ENCODE measurements around the gene PRKCA. TPM values are rescaled to one million over a fixed set of nuclear protein-coding genes. Genes with fewer than 3 reads are reported as not detected.

The PRKCA gene
- total RNA-seq, 6 experiments from 2014 or later, result 81.2 to 106 (median 92.9) TPM

DNA sequence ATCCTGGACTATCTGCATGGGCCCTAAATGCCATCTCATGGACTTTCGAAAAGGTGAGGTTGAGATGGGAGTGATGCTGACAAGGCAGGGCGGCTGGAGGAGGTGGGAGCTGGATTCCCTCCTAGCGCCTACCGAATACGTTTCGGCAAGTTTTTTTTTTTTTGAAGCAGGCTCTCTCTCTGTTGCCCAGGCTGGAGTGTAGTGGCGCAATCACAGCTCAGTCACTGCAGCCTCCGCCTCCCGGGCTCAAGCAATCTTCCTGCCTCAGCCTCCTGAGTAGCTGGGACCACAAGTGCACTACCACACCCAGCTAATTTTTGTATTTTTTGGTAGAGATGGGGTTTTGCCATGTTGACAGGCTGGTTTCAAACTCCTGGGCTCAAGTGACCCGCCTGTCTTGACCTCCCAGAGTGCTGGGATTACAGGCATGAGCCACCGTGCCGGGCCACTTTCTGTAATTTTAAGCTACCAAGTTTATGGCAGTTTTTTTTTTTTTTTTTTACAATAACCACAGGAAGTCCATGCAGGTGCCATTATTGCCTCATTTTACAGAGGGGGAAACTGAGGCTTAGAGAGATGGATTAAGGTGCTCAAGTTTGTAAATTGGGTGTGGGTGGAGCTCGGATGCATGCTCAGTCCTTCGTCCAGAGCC lies 246.4 kb downstream of the PRKCA start:
- TF ChIP-seq, protein P1, sequence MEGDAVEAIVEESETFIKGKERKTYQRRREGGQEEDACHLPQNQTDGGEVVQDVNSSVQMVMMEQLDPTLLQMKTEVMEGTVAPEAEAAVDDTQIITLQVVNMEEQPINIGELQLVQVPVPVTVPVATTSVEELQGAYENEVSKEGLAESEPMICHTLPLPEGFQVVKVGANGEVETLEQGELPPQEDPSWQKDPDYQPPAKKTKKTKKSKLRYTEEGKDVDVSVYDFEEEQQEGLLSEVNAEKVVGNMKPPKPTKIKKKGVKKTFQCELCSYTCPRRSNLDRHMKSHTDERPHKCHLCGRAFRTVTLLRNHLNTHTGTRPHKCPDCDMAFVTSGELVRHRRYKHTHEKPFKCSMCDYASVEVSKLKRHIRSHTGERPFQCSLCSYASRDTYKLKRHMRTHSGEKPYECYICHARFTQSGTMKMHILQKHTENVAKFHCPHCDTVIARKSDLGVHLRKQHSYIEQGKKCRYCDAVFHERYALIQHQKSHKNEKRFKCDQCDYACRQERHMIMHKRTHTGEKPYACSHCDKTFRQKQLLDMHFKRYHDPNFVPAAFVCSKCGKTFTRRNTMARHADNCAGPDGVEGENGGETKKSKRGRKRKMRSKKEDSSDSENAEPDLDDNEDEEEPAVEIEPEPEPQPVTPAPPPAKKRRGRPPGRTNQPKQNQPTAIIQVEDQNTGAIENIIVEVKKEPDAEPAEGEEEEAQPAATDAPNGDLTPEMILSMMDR (IDR thresholded peaks at IDR 0.05), result no peak
- Mint-ChIP-seq H3K27me3 (ENCODE audit: insufficient read depth) (peaks cover 1% of the 10 kb centered on the region; the same call in 1 of the 2 replicates), H3K27ac (peak overlapping the region; percentile 85), H3K9me3 (peaks cover 22% of the 10 kb centered on the region), H3K4me3 (peak overlapping the region; percentile 67), H3K36me3 (ENCODE audit: low read depth) (peaks cover 33% of the 10 kb centered on the region), H3K4me1 (ENCODE audit: low read depth) (peaks cover 78% of the 10 kb centered on the region)
- DNase-seq, result peak; percentile 19

DNA sequence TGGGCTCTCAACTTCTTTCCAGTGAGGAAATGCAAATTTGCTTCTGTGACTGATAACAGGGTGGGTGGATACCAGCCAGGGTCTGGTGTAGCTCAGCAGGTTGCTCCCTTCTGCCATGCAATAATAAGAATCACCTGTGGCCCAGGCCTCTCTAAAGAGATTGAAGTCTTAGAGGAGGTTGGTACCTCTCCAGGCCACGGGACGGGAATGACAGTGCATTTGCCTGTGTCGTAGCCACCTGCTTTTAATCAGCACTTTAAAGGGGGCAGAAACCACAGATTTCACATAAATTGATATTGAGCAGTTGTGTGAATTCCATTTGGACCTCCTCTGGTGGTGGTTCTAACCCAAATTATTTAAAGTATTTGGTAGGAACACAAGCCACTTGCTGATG lies 246.9 kb downstream of the PRKCA start:
- Mint-ChIP-seq H3K4me3 (peak overlapping the region; percentile 67), H3K4me1 (ENCODE audit: low read depth) (peaks cover 74% of the 10 kb centered on the region), H3K9me3 (peaks cover 22% of the 10 kb centered on the region), H3K36me3 (ENCODE audit: low read depth) (peaks cover 36% of the 10 kb centered on the region), H3K27me3 (ENCODE audit: insufficient read depth) (peaks cover 1% of the 10 kb centered on the region), H3K27ac (peak overlapping the region; percentile 85)
- DNase-seq, result peak; percentile 66
- TF ChIP-seq, protein P1 (IDR thresholded peaks at IDR 0.05), result no peak

DNA sequence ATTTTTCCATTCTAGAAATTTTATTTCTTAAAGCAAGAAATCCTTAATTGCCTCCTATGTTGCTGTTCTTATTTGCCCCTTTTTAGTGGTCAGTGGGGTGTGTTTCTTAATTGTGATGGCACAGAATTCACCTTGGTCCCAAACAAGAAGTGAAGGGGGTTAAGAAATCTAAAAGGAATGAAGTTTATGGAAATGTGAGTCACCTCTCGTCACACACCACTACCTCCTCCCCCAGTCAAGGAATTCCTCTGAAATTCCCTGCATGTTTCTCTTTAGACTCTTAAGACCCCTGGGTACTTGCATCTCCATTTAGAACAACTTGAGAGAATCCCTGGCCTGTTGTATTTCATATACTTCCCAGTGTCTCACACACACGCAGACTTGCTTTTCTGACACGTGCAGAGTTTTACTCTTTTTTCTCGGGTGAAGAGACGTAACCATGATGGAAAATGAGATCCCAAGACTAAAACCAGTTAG lies 247.4 kb downstream of the PRKCA start:
- Mint-ChIP-seq H3K4me1 (ENCODE audit: low read depth) (peaks cover 74% of the 10 kb centered on the region), H3K4me3 (peak overlapping the region; percentile 67), H3K9me3 (peaks cover 22% of the 10 kb centered on the region), H3K27me3 (ENCODE audit: insufficient read depth) (peaks cover 1% of the 10 kb centered on the region), H3K27ac (peak overlapping the region; percentile 85), H3K36me3 (ENCODE audit: low read depth) (peaks cover 39% of the 10 kb centered on the region)
- DNase-seq, result peak; percentile 67
- TF ChIP-seq, protein P1 (IDR thresholded peaks at IDR 0.05), result no peak

DNA sequence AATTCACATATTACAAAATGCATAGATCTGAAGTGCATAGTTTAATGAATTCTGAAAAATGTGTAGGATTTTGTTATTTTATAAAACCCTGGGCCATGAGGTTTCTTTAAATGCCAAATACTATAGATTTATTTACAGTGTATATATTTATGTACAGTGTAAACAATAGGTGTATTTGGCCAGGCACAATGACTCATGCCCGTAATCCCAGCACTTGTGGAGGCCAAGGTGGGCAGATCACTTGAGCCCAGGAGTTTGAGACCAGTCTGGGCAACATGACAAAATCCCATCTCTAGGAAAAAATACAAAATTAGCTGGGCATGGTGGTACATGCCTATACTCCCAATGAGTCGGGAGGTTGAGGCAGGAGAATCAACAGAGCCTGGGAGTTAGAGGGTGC lies 249.4 kb downstream of the PRKCA start:
- Mint-ChIP-seq H3K9me3 (peaks cover 3% of the 10 kb centered on the region), H3K36me3 (ENCODE audit: low read depth) (peaks cover 31% of the 10 kb centered on the region), H3K27me3 (ENCODE audit: insufficient read depth) (peaks cover 1% of the 10 kb centered on the region), H3K4me1 (ENCODE audit: low read depth) (peaks cover 73% of the 10 kb centered on the region), H3K27ac (no peak overlapping the region), H3K4me3 (no peak overlapping the region)
- TF ChIP-seq, protein P1 (IDR thresholded peaks at IDR 0.05), result no peak
- DNase-seq, result no peak

DNA sequence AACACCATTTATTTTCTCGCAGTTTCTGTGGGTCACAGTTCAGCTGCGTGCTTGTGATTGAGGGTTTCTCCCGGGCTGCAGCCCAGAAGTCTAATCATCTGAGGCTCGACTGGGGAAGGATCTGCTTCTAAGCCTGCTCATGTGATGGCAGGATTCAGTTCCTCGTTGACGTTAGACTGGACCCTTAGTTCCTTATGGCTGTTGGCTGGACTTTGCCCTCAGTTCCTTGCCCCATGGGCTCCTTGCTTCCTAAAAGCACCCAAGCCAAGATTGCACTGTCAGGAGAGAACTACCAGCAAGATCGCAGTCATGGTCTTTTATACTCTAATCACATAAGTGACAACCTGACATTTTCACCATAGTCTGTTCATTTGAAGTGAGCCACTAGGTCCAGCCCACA lies 250.0 kb downstream of the PRKCA start:
- Mint-ChIP-seq H3K27ac (peak overlapping the region; percentile 21; the same call in 1 of the 2 replicates), H3K27me3 (ENCODE audit: insufficient read depth) (peaks cover 1% of the 10 kb centered on the region), H3K4me3 (no peak overlapping the region), H3K9me3 (no peaks in the 10 kb centered on the region), H3K36me3 (ENCODE audit: low read depth) (peaks cover 27% of the 10 kb centered on the region), H3K4me1 (ENCODE audit: low read depth) (peaks cover 73% of the 10 kb centered on the region)
- TF ChIP-seq, protein P1 (IDR thresholded peaks at IDR 0.05), result no peak
- no peak for DNase-seq

Measured in HFFc6 (cell line).